Nephron (organoid): ENCODE results near the gene CD99L2.

ENCODE experiments used
- H3K27ac Mint-ChIP-seq, 3 experiments: 2 replicates each; pipeline ENCODE4 v1.8.0; 2020; ENCODE audit warnings: mixed read lengths in 3 of 3, mild to moderate bottlenecking in 2 of 3, moderate library complexity in 1 of 3
- H3K27me3 Mint-ChIP-seq: 2 replicates; pipeline ENCODE4 v1.8.0; 2021; ENCODE audit warnings: low read depth, mild to moderate bottlenecking, moderate library complexity, mixed read lengths
- H3K36me3 Mint-ChIP-seq: 2 replicates; pipeline ENCODE4 v1.8.0; 2020; ENCODE audit warnings: low read depth, mixed read lengths
- H3K4me1 Mint-ChIP-seq: 2 replicates; pipeline ENCODE4 v1.8.0; 2020; ENCODE audit warnings: mixed read lengths
- H3K4me3 Mint-ChIP-seq, 3 experiments: 2 replicates each; pipeline ENCODE4 v1.8.0; 2020; ENCODE audit warnings: mild to moderate bottlenecking in 3 of 3, mixed read lengths in 3 of 3, moderate library complexity in 2 of 3
- H3K9me3 Mint-ChIP-seq: 2 replicates; pipeline ENCODE4 v1.8.0; 2020; ENCODE audit warnings: mixed read lengths
- CTCF ChIP-seq, 3 experiments: fragments of 200-600 bp; sonication (generic); IDR thresholded peaks; one replicate each; pipeline ENCODE4 v1.5.0; 2021; ENCODE audit warnings: antibody characterized with exemption in 3 of 3; ENCODE audit not compliant: unreplicated experiment in 3 of 3

CD99L2 gene

GRCh38 chrX:150768580-150769190 is 129.8 kb downstream of the CD99L2 start:
- no peaks in the 10 kb centered on the region for H3K27me3 Mint-ChIP-seq
- no peak for TF ChIP-seq CTCF (IDR thresholded peaks at IDR 0.05; ENCODE audit: unreplicated experiment in 3 of 3)
- peaks cover 9% of the 10 kb centered on the region for H3K4me1 Mint-ChIP-seq
- H3K36me3 Mint-ChIP-seq = peaks cover 7% of the 10 kb centered on the region
- H3K4me3 Mint-ChIP-seq = no peak overlapping the region
- no peak overlapping the region for H3K27ac Mint-ChIP-seq
- peaks cover 10% of the 10 kb centered on the region for H3K9me3 Mint-ChIP-seq

- H3K9me3 Mint-ChIP-seq = peaks cover 10% of the 10 kb centered on the region
- no peak for TF ChIP-seq CTCF (IDR thresholded peaks at IDR 0.05; ENCODE audit: unreplicated experiment in 3 of 3)
- H3K4me1 Mint-ChIP-seq = peaks cover 15% of the 10 kb centered on the region
- peaks cover 7% of the 10 kb centered on the region for H3K36me3 Mint-ChIP-seq
- no peaks in the 10 kb centered on the region for H3K27me3 Mint-ChIP-seq
- no peak overlapping the region for H3K27ac Mint-ChIP-seq
- no peak overlapping the region for H3K4me3 Mint-ChIP-seq
These were observed 130.4 kb downstream of the CD99L2 start for GRCh38 chrX:150768132-150768485.

- H3K36me3 Mint-ChIP-seq = peaks cover 7% of the 10 kb centered on the region
- H3K27ac Mint-ChIP-seq = no peak overlapping the region
- peaks cover 6% of the 10 kb centered on the region for H3K9me3 Mint-ChIP-seq
- no peaks in the 10 kb centered on the region for H3K27me3 Mint-ChIP-seq
- peaks cover 20% of the 10 kb centered on the region for H3K4me1 Mint-ChIP-seq
- no peak for TF ChIP-seq CTCF (IDR thresholded peaks at IDR 0.05; ENCODE audit: unreplicated experiment in 3 of 3)
- no peak overlapping the region for H3K4me3 Mint-ChIP-seq
These were observed 130.9 kb downstream of the CD99L2 start for GRCh38 chrX:150767475-150768131.

- H3K4me1 Mint-ChIP-seq = peaks cover 21% of the 10 kb centered on the region
- no peak for TF ChIP-seq CTCF (IDR thresholded peaks at IDR 0.05; ENCODE audit: unreplicated experiment in 3 of 3)
- peaks cover 7% of the 10 kb centered on the region for H3K36me3 Mint-ChIP-seq
- H3K9me3 Mint-ChIP-seq = peaks cover 4% of the 10 kb centered on the region
- H3K27ac Mint-ChIP-seq = no peak overlapping the region
- no peak overlapping the region for H3K4me3 Mint-ChIP-seq
- H3K27me3 Mint-ChIP-seq = no peaks in the 10 kb centered on the region
These were observed 131.4 kb downstream of the CD99L2 start for GRCh38 chrX:150767045-150767395.

GRCh38 chrX:150766351-150767044 is 132.0 kb downstream of the CD99L2 start:
- Mint-ChIP-seq H3K4me3 (no peak overlapping the region), H3K36me3 (peaks cover 5% of the 10 kb centered on the region), H3K27ac (no peak overlapping the region), H3K9me3 (peaks cover 4% of the 10 kb centered on the region), H3K4me1 (peaks cover 21% of the 10 kb centered on the region), H3K27me3 (no peaks in the 10 kb centered on the region)
- no peak for TF ChIP-seq CTCF (IDR thresholded peaks at IDR 0.05; ENCODE audit: unreplicated experiment in 3 of 3)
